ENCODE results near the gene SLC29A2.

DNA sequence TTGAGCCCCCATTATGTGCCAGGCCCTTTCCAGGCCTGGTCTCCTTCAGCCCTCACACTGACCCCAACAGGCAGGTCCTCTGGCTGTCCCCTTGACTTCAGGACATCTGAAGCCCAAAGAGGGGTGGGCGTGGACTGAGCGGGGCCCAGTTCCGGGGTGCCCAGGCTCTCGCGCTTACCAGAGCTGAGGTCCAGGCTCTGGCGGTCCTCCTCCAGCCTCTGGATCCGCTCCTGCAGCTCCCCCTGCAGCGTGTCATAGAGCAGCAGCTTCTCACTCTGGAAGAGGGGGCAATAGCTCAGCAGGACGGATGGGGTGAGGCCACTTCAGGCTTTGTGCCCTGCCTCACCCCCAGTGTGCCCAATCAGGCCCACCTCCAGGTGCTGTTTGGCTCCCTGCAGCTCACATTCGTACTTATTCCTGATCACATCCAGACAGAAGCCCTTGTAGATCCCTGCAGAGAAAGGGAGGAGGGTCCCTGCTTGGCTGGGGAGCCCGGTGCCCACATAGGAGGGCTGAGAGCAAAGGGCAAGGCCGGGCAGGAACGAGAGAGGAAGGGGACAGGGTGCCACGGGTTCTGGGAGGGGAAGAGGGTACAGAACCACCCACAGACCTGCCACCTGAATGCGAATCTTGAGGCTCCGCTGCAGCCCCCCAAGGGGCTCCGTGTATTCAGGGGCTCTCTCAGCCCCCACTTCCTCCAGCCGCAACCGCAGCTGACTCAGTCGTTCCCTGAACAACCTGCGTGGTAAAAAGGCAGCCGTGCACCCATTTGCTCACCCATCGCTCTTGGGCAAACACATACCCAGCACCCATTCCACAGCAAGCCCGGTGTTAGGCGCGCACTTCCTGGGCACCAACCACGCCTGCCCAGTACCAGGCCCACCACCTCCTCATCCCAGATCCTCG, 30.7 kb downstream of the SLC29A2 start:
- TF ChIP-seq POLR2A (IDR thresholded peaks at IDR 0.05): no peak
- TF ChIP-seq, protein P1, sequence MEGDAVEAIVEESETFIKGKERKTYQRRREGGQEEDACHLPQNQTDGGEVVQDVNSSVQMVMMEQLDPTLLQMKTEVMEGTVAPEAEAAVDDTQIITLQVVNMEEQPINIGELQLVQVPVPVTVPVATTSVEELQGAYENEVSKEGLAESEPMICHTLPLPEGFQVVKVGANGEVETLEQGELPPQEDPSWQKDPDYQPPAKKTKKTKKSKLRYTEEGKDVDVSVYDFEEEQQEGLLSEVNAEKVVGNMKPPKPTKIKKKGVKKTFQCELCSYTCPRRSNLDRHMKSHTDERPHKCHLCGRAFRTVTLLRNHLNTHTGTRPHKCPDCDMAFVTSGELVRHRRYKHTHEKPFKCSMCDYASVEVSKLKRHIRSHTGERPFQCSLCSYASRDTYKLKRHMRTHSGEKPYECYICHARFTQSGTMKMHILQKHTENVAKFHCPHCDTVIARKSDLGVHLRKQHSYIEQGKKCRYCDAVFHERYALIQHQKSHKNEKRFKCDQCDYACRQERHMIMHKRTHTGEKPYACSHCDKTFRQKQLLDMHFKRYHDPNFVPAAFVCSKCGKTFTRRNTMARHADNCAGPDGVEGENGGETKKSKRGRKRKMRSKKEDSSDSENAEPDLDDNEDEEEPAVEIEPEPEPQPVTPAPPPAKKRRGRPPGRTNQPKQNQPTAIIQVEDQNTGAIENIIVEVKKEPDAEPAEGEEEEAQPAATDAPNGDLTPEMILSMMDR (IDR thresholded peaks at IDR 0.05): no peak
